Neuronal stem cell (in vitro differentiated cells): ENCODE data around the gene PTPRM.

Source experiments
- DNase-seq: peaks from one replicate; pipeline ENCODE4 v3.0.0-alpha.2; 2013; ENCODE audit warnings: low spot score
- H2AFZ ChIP-seq: one replicate; pipeline ENCODE4 v1.6.1; 2013; ENCODE audit warnings: mild to moderate bottlenecking, low read length, inconsistent platforms
- H2AK5ac ChIP-seq: 2 replicates; pipeline ENCODE4 v1.6.1; 2013; ENCODE audit warnings: low read depth, mild to moderate bottlenecking, inconsistent platforms, low read length, moderate library complexity, mixed read lengths
- H2BK120ac ChIP-seq: 2 replicates; pipeline ENCODE4 v1.6.1; 2013; ENCODE audit warnings: low read depth, mild to moderate bottlenecking, inconsistent platforms, low read length, moderate library complexity, mixed read lengths
- H2BK12ac ChIP-seq: one replicate; pipeline ENCODE4 v1.6.1; 2013; ENCODE audit warnings: low read length, inconsistent platforms
- H2BK15ac ChIP-seq: 2 replicates; pipeline ENCODE4 v1.6.1; 2013; ENCODE audit warnings: mild to moderate bottlenecking, low read length, inconsistent platforms, mixed read lengths
- H2BK5ac ChIP-seq: one replicate; pipeline ENCODE4 v1.6.1; 2013; ENCODE audit warnings: inconsistent platforms, mild to moderate bottlenecking, low read length, moderate library complexity
- H3K14ac ChIP-seq: one replicate; pipeline ENCODE4 v1.6.1; 2013; ENCODE audit warnings: low read length, inconsistent platforms
- H3K18ac ChIP-seq: 2 replicates; pipeline ENCODE4 v1.6.1; 2013; ENCODE audit warnings: low read length, inconsistent platforms
- H3K23ac ChIP-seq: 2 replicates; pipeline ENCODE4 v1.6.1; 2013; ENCODE audit warnings: low read depth, mild to moderate bottlenecking, mixed read lengths, low read length, inconsistent platforms; ENCODE audit not compliant: poor library complexity
- H3K27ac ChIP-seq: replicated peaks from 3 replicates; pipeline ENCODE4 v1.5.1; 2013; ENCODE audit warnings: low read length, inconsistent platforms
- H3K27me3 ChIP-seq, 3 experiments: 2 replicates each; pipeline ENCODE4 v1.6.1; 2013; ENCODE audit warnings: low read length in 3 of 3, mild to moderate bottlenecking in 2 of 3, inconsistent platforms in 1 of 3, low read depth in 1 of 3, mixed read lengths in 1 of 3, moderate library complexity in 1 of 3; ENCODE audit not compliant: control insufficient read depth in 3 of 3, insufficient read depth in 3 of 3
- H3K36me3 ChIP-seq, 2 donors: replicated peaks in 1 of 2; 2 replicates each; pipeline ENCODE4 v1.6.1; 2013; ENCODE audit warnings: low read length in 2 of 2; ENCODE audit not compliant: control insufficient read depth in 2 of 2, insufficient read depth in 2 of 2
- H3K4ac ChIP-seq: 2 replicates; pipeline ENCODE4 v1.6.1; 2013; ENCODE audit warnings: inconsistent platforms, mild to moderate bottlenecking, low read length, moderate library complexity
- H3K4me1 ChIP-seq, 2 donors: 1 replicate in 1 of 2; 2 replicates in 1 of 2; pipeline ENCODE4 v1.6.1; 2013; ENCODE audit warnings: low read length in 2 of 2, low read depth in 1 of 2; ENCODE audit not compliant: control insufficient read depth in 2 of 2, insufficient read depth in 1 of 2
- H3K4me2 ChIP-seq: one replicate; pipeline ENCODE4 v1.6.1; 2013; ENCODE audit warnings: mild to moderate bottlenecking, low read length, inconsistent platforms; ENCODE audit not compliant: insufficient read depth, poor library complexity, severe bottlenecking
- H3K4me3 ChIP-seq, 2 donors: 2 replicates each; pipeline ENCODE4 v1.5.1; 2013; ENCODE audit warnings: low read length in 2 of 2, mild to moderate bottlenecking in 2 of 2, inconsistent platforms in 1 of 2, moderate library complexity in 1 of 2
- H3K79me1 ChIP-seq: one replicate; pipeline ENCODE4 v1.6.1; 2013; ENCODE audit warnings: low read depth, mild to moderate bottlenecking, inconsistent platforms, low read length, moderate library complexity
- H3K9ac ChIP-seq: one replicate; pipeline ENCODE4 v1.6.1; 2013; ENCODE audit warnings: mild to moderate bottlenecking, low read depth, low read length, inconsistent platforms; ENCODE audit not compliant: poor library complexity
- H3K9me3 ChIP-seq, 2 donors: replicated peaks in 1 of 2; 2 replicates each; pipeline versions ENCODE3 to v1.6.1; 2013; ENCODE audit warnings: low read length in 2 of 2, mild to moderate bottlenecking in 2 of 2, inconsistent platforms in 1 of 2, low read depth in 1 of 2, mixed read lengths in 1 of 2, moderate library complexity in 1 of 2; ENCODE audit not compliant: control insufficient read depth in 2 of 2, insufficient read depth in 1 of 2
- H4K8ac ChIP-seq: one replicate; pipeline ENCODE4 v1.6.1; 2013; ENCODE audit warnings: low read depth, mild to moderate bottlenecking, inconsistent platforms, low read length, moderate library complexity
- H4K91ac ChIP-seq: one replicate; pipeline ENCODE4 v1.6.1; 2013; ENCODE audit warnings: low read length, low read depth, mild to moderate bottlenecking, inconsistent platforms; ENCODE audit not compliant: poor library complexity
- WGBS, 2 donors: extraction: QIAGEN DNeasy Blood & Tissue Kit; methylation state at CpG; one replicate each; pipeline ENCODE4 v1.1.7; 2013; ENCODE audit warnings: missing lambda C conversion rate in 2 of 2, mixed read lengths in 1 of 2; ENCODE audit not compliant: insufficient read length in 2 of 2, insufficient replicate concordance in 1 of 2; ENCODE audit errors: extremely low coverage in 2 of 2; 5-methylcytosine and 5-hydroxymethylcytosine counted together

Gene PTPRM

DNA sequence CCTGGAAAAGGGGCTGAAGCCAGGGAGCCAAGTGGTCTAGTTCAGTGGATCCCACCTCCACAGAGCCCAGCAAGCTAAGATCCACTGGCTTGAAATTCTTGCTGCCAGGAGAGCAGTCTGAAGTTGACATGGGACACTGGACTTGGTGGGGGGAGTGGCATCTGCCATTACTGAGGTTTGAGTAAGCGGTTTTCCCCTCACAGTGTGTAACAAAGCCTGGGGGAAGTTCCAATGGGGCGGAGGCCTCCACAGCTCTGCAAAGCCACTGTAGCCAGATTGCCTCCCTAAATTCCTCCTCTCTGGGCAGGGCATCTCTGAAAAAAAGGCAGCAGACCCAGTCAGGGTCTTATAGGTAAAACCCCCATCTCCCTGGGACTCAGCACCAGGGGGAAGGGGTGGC is 144.4 kb downstream of the PTPRM start:
- H3K9me3 ChIP-seq: peaks cover 0 to 5% of the 10 kb centered on the region in 2 donors
- no peak overlapping the region for H2BK15ac ChIP-seq
- H3K4me2 ChIP-seq: no peak overlapping the region
- no CpG with 5 or more reads among the region's 2 CpGs for WGBS, 2 donors
- no peaks in the 10 kb centered on the region for H3K79me1 ChIP-seq
- no peak overlapping the region for H3K4me3 ChIP-seq
- no peak overlapping the region for H2AK5ac ChIP-seq
- no peak overlapping the region for H4K91ac ChIP-seq
- H3K27ac ChIP-seq: no peak overlapping the region
- H2AFZ ChIP-seq: no peak overlapping the region
- H3K18ac ChIP-seq: no peak overlapping the region
- DNase-seq: no peak
- H3K36me3 ChIP-seq: no peaks in the 10 kb centered on the region
- no peak overlapping the region for H3K14ac ChIP-seq
- H3K4me1 ChIP-seq: peaks cover 0 to 3% of the 10 kb centered on the region in 2 donors
- H4K8ac ChIP-seq: no peak overlapping the region
- no peak overlapping the region for H2BK120ac ChIP-seq
- H3K9ac ChIP-seq: no peak overlapping the region
- H2BK5ac ChIP-seq: no peak overlapping the region
- no peak overlapping the region for H3K23ac ChIP-seq
- H2BK12ac ChIP-seq: no peak overlapping the region
- H3K4ac ChIP-seq: no peak overlapping the region
- no peaks in the 10 kb centered on the region for H3K27me3 ChIP-seq

GRCh38 chr18:7720395-7720794 is 153.3 kb downstream of the PTPRM start:
- WGBS, 2 donors: no CpG with 5 or more reads among the region's 1 CpG
- Histone ChIP-seq H3K18ac (no peak overlapping the region), H2BK15ac (no peak overlapping the region), H3K9me3 (no peaks in the 10 kb centered on the region), H2AK5ac (no peak overlapping the region), H3K14ac (no peak overlapping the region), H3K4me2 (no peak overlapping the region), H2BK12ac (no peak overlapping the region), H3K4ac (no peak overlapping the region), H3K36me3 (no peaks in the 10 kb centered on the region), H2BK120ac (no peak overlapping the region), H4K91ac (no peak overlapping the region), H2BK5ac (no peak overlapping the region), H4K8ac (no peak overlapping the region), H3K27ac (no peak overlapping the region), H2AFZ (no peak overlapping the region), H3K9ac (no peak overlapping the region), H3K27me3 (no peaks in the 10 kb centered on the region), H3K79me1 (no peaks in the 10 kb centered on the region), H3K4me3 (no peak overlapping the region), H3K23ac (no peak overlapping the region), H3K4me1 (peaks cover 4% of the 10 kb centered on the region in 2 donors)
- DNase-seq: no peak

- Histone ChIP-seq H3K18ac (no peak overlapping the region), H4K8ac (no peak overlapping the region), H3K36me3 (no peaks in the 10 kb centered on the region), H3K9me3 (peaks cover 2% of the 10 kb centered on the region in 2 donors), H2AFZ (no peak overlapping the region), H3K23ac (no peak overlapping the region), H2BK120ac (no peak overlapping the region), H3K9ac (no peak overlapping the region), H3K79me1 (no peaks in the 10 kb centered on the region), H3K4ac (no peak overlapping the region), H2BK12ac (no peak overlapping the region), H3K27me3 (no peaks in the 10 kb centered on the region), H3K27ac (no peak overlapping the region), H3K4me3 (no peak overlapping the region), H4K91ac (no peak overlapping the region), H2BK5ac (no peak overlapping the region), H2AK5ac (no peak overlapping the region), H3K4me1 (peaks cover 4% of the 10 kb centered on the region in 2 donors), H3K14ac (no peak overlapping the region), H3K4me2 (no peak overlapping the region), H2BK15ac (no peak overlapping the region)
- DNase-seq: no peak
- WGBS, 2 donors: no CpG with 5 or more reads among the region's 2 CpGs
These were observed 154.4 kb downstream of the PTPRM start for GRCh38 chr18:7721532-7721931.

GRCh38 chr18:7722955-7723354 is 155.8 kb downstream of the PTPRM start:
- H3K27me3 ChIP-seq: no peaks in the 10 kb centered on the region
- H2BK15ac ChIP-seq: no peak overlapping the region
- H3K27ac ChIP-seq: no peak overlapping the region
- H2AK5ac ChIP-seq: no peak overlapping the region
- no CpG with 5 or more reads among the region's 3 CpGs for WGBS, 2 donors
- peaks cover 4% of the 10 kb centered on the region in 2 donors for H3K4me1 ChIP-seq
- no peak for DNase-seq
- H3K36me3 ChIP-seq: no peaks in the 10 kb centered on the region
- no peak overlapping the region for H4K91ac ChIP-seq
- H3K9ac ChIP-seq: no peak overlapping the region
- no peak overlapping the region for H2BK5ac ChIP-seq
- no peak overlapping the region for H3K4me2 ChIP-seq
- H3K79me1 ChIP-seq: no peaks in the 10 kb centered on the region
- H3K4ac ChIP-seq: no peak overlapping the region
- no peak overlapping the region for H3K4me3 ChIP-seq
- no peak overlapping the region for H3K18ac ChIP-seq
- H2BK120ac ChIP-seq: no peak overlapping the region
- H2BK12ac ChIP-seq: no peak overlapping the region
- peaks cover 2% of the 10 kb centered on the region in 2 donors for H3K9me3 ChIP-seq
- no peak overlapping the region for H3K23ac ChIP-seq
- H4K8ac ChIP-seq: no peak overlapping the region
- H2AFZ ChIP-seq: no peak overlapping the region
- no peak overlapping the region for H3K14ac ChIP-seq
